CD4-positive, CD25-positive, alpha-beta regulatory T cell (primary cell): Measurements from ENCODE around the gene SUSD5. TPM values are rescaled to one million over a fixed set of nuclear protein-coding genes. Genes with fewer than 3 reads are reported as not detected.

ENCODE experiments used
- ATAC-seq, 2 donors: fragments of 150-1000 bp; cut with Tn5 transposase; one replicate each; pipeline ENCODE4 v1.10.0; 2021; ENCODE audit warnings: low read depth in 2 of 2, moderate number of reproducible peaks in 2 of 2, moderate library complexity in 1 of 2
- DNase-seq, 3 donors: peaks; one replicate each; pipeline versions ENCODE4 v3.0.0 to v3.0.0-alpha.2; 2012 to 2022; ENCODE audit warnings: mixed read lengths in 1 of 3
- H3K27ac ChIP-seq: one replicate; pipeline ENCODE4 v1.7.0; 2013; ENCODE audit warnings: mild to moderate bottlenecking, low read length; ENCODE audit not compliant: insufficient read depth, poor library complexity, severe bottlenecking
- H3K27me3 ChIP-seq: one replicate; pipeline ENCODE4 v1.7.0; 2013; ENCODE audit warnings: low read length; ENCODE audit not compliant: control insufficient read depth, insufficient read depth
- H3K36me3 ChIP-seq: one replicate; pipeline ENCODE4 v1.7.0; 2013; ENCODE audit warnings: mild to moderate bottlenecking, low read length, moderate library complexity; ENCODE audit not compliant: control insufficient read depth, insufficient read depth
- H3K4me1 ChIP-seq: 2 replicates; pipeline ENCODE4 v1.7.0; 2013; ENCODE audit warnings: mild to moderate bottlenecking, low read length; ENCODE audit not compliant: insufficient read depth, control insufficient read depth, poor library complexity, severe bottlenecking
- H3K4me3 ChIP-seq: one replicate; pipeline ENCODE4 v1.7.0; 2013; ENCODE audit warnings: low read depth, mild to moderate bottlenecking, low read length, moderate library complexity
- H3K9me3 ChIP-seq, 2 experiments: 1 replicate in 1 of 2; 2 replicates in 1 of 2; pipeline ENCODE4 v1.7.0; 2013; ENCODE audit warnings: low read length in 2 of 2, mild to moderate bottlenecking in 1 of 2, moderate library complexity in 1 of 2; ENCODE audit not compliant: control insufficient read depth in 2 of 2
- H3K27ac Mint-ChIP-seq, 3 donors: one replicate each; pipeline ENCODE4 v1.8.0; 2020 to 2022; ENCODE audit warnings: mild to moderate bottlenecking in 3 of 3, mixed read lengths in 3 of 3, moderate library complexity in 2 of 3
- H3K27me3 Mint-ChIP-seq: one replicate; pipeline ENCODE4 v1.8.0; 2022; ENCODE audit warnings: mild to moderate bottlenecking, mixed read lengths
- H3K36me3 Mint-ChIP-seq: one replicate; pipeline ENCODE4 v1.8.0; 2020; ENCODE audit warnings: mixed read lengths
- H3K4me1 Mint-ChIP-seq, 4 donors: one replicate each; pipeline ENCODE4 v1.8.0; 2020 to 2022; ENCODE audit warnings: mixed read lengths in 4 of 4, mild to moderate bottlenecking in 1 of 4
- H3K4me3 Mint-ChIP-seq, 4 donors: one replicate each; pipeline ENCODE4 v1.8.0; 2020 to 2022; ENCODE audit warnings: mild to moderate bottlenecking in 4 of 4, mixed read lengths in 4 of 4, moderate library complexity in 3 of 4
- H3K9me3 Mint-ChIP-seq, 7 donors: one replicate each; pipeline ENCODE4 v1.8.0; 2020 to 2022; ENCODE audit warnings: mixed read lengths in 7 of 7, mild to moderate bottlenecking in 3 of 7, moderate library complexity in 2 of 7
- polyA plus RNA-seq, 4 donors: library from polyadenylated mRNA; unstranded; fragments of 300-500 nt; fragmentation: Illumina TruSeq; gene quantifications; one replicate each; pipeline ENCODE4 v1.2.3, GENCODE V29; 2021
- total RNA-seq: library from RNA; stranded (reverse); gene quantifications from one replicate; pipeline ENCODE4 v1.2.3, GENCODE V29; 2022

Gene SUSD5
- total and polyA plus RNA-seq, 5 donors from 2014 or later: 0.22 to 0.28 (median 0.25) TPM; not detected in 2

DNA sequence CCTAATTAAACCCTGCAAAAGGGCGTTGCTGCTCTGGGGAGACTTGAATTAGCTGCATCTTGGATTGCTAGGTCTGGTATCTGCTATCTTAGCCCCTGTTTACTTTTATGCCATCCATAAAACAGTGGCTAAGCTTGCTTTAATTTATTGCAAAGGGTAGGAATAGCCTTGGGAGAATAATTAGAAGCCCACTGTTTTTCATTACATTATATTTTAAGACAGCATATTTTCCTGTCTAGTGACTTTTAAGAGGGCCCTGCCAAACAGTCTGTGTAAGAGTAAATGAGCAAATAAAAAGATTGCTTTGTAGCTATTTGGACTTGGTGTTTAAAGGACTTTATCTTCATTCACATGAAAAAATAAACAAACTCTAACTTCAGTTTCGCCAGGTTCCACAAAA is 17.4 kb upstream of the SUSD5 start:
- ATAC-seq (no peak), DNase-seq (no peak)
- no peak overlapping the region for H3K4me3 Mint-ChIP-seq
- Histone ChIP-seq H3K27me3 (peaks cover 16% of the 10 kb centered on the region), H3K27ac (no peak overlapping the region), H3K4me3 (no peak overlapping the region), H3K9me3 (no peaks in the 10 kb centered on the region), H3K36me3 (no peaks in the 10 kb centered on the region), H3K4me1 (no peaks in the 10 kb centered on the region)
- H3K27ac Mint-ChIP-seq: no peak overlapping the region
- no peaks in the 10 kb centered on the region for H3K4me1 Mint-ChIP-seq
- peaks cover 50% of the 10 kb centered on the region for H3K27me3 Mint-ChIP-seq
- H3K9me3 Mint-ChIP-seq: peaks cover 0 to 4% (median 1%) of the 10 kb centered on the region in 7 donors
- no peaks in the 10 kb centered on the region for H3K36me3 Mint-ChIP-seq

DNA sequence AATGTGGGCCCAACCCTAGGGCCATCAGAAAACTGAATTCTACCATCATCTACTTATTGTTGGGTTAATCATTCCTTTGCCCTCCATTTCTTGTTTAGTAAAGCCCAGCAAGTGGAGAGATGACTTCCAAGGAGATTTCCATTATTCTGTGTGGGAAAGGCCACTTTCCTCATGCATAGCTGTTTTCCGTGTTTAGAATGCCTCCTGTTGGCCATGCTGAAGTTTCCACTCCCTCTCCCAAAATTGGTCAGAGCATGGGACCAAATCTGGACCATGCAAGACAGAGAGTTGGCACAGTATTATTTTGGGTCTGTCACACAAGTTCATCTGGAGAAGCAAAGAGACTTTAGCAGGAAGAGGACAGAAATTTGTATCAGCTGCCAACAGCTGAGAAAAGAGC is 15.3 kb upstream of the SUSD5 start:
- ATAC-seq (no peak), DNase-seq (no peak)
- H3K27me3 Mint-ChIP-seq: peaks cover 52% of the 10 kb centered on the region
- no peak overlapping the region for H3K27ac Mint-ChIP-seq
- peaks cover 4% of the 10 kb centered on the region for H3K27me3 ChIP-seq
- no peaks in the 10 kb centered on the region for H3K9me3 ChIP-seq
- H3K4me1 Mint-ChIP-seq: no peaks in the 10 kb centered on the region
- H3K4me1 ChIP-seq: no peaks in the 10 kb centered on the region
- no peak overlapping the region for H3K4me3 ChIP-seq
- H3K36me3 ChIP-seq: no peaks in the 10 kb centered on the region
- H3K9me3 Mint-ChIP-seq: peaks cover 0 to 2% (median 0%) of the 10 kb centered on the region in 7 donors
- no peak overlapping the region for H3K4me3 Mint-ChIP-seq
- H3K27ac ChIP-seq: no peak overlapping the region
- no peaks in the 10 kb centered on the region for H3K36me3 Mint-ChIP-seq

DNA sequence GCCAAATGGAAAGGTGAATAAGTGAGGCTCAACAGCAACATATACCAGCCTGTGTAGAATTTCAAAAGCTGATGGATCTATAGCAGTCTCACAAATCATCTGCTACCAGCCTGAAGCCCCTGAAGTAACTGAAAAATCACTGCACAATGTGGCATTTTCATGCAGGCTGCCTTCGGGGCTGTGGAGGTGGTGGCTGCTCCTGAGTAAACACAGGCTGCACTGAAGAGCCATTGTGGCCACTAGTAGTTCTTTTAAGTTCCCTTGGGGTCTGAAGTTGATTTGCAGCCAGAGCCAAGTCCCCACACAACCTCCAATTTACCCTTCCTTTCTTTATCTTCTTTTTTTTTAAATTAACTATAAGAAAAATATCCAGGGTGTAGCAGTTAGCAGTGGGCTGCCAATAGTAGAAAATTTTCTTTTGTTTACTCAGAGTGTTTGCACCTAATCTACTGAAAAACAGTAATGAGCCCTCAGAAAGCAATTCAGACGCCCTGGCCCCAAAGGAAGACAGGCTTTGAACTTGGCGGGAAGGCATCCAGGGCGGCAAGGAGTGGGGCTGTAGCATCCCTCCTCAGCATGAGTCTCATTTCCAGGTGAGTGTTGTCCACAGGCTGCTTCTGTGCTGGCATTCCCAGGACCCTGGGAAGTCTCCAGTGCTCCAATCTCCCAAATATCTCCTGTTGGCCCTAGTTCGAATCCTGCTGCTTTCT is 13.3 kb upstream of the SUSD5 start:
- Mint-ChIP-seq H3K27ac (no peak overlapping the region), H3K4me1 (no peaks in the 10 kb centered on the region), H3K4me3 (no peak overlapping the region), H3K9me3 (peaks cover 0 to 4% (median 0%) of the 10 kb centered on the region in 7 donors), H3K36me3 (no peaks in the 10 kb centered on the region), H3K27me3 (peaks cover 40% of the 10 kb centered on the region)
- no peak overlapping the region for H3K4me3 ChIP-seq
- H3K27me3 ChIP-seq: peaks cover 10% of the 10 kb centered on the region
- H3K36me3 ChIP-seq: no peaks in the 10 kb centered on the region
- no peaks in the 10 kb centered on the region for H3K4me1 ChIP-seq
- DNase-seq (no peak), ATAC-seq (no peak)
- H3K27ac ChIP-seq: no peak overlapping the region
- H3K9me3 ChIP-seq: no peaks in the 10 kb centered on the region

DNA sequence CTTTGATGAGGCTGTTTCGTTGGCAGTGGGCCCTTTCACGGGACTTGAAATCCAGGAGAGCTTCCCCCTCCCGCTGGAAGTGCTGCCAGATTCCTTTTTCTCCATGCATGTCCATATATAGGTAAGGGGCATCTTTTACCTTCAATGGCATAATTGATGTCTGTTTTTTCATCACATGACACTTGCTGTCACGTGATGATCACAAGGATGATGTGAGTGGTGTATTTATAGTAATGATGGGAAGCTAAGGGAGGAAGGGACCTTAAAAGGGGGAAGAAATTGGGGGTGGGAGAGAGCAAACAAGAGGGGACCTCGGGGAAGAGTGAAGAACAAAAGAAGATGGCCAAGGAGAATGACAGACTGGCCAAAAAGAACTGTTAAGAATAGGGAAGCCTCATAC is 11.3 kb upstream of the SUSD5 start:
- Histone ChIP-seq H3K27me3 (peaks cover 14% of the 10 kb centered on the region), H3K4me1 (no peaks in the 10 kb centered on the region), H3K27ac (no peak overlapping the region), H3K9me3 (no peaks in the 10 kb centered on the region), H3K36me3 (no peaks in the 10 kb centered on the region), H3K4me3 (no peak overlapping the region)
- ATAC-seq (no peak), DNase-seq (no peak)
- H3K4me1 Mint-ChIP-seq: no peaks in the 10 kb centered on the region
- H3K27ac Mint-ChIP-seq: no peak overlapping the region
- H3K27me3 Mint-ChIP-seq: peaks cover 29% of the 10 kb centered on the region
- H3K4me3 Mint-ChIP-seq: no peak overlapping the region
- peaks cover 0 to 4% (median 0%) of the 10 kb centered on the region in 7 donors for H3K9me3 Mint-ChIP-seq
- H3K36me3 Mint-ChIP-seq: no peaks in the 10 kb centered on the region

DNA sequence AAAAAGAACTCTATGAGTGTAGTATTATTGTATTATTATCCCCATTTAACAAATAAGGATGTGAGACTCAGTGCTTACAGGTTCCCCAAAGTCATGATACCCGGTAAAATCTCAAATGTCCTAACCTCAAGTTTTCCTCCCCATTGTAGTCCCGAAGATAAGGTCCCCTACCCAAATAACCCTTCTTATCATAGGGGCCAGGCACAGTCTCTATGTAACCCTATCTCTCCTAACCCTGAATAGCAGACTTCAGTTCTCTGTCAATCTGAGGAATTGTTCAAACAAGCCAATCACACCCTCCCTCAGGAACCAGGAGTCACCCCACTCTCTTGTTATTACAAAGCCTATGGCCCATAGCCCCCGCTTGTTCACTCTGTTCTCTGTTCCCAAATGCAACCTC is 10.5 kb upstream of the SUSD5 start:
- Mint-ChIP-seq H3K27me3 (peaks cover 32% of the 10 kb centered on the region), H3K9me3 (peaks cover 0 to 4% (median 0%) of the 10 kb centered on the region in 7 donors), H3K27ac (no peak overlapping the region), H3K4me3 (no peak overlapping the region), H3K4me1 (no peaks in the 10 kb centered on the region), H3K36me3 (no peaks in the 10 kb centered on the region)
- H3K36me3 ChIP-seq: no peaks in the 10 kb centered on the region
- H3K27me3 ChIP-seq: peaks cover 14% of the 10 kb centered on the region
- no peak for ATAC-seq
- DNase-seq: no peak
- no peak overlapping the region for H3K4me3 ChIP-seq
- no peaks in the 10 kb centered on the region for H3K9me3 ChIP-seq
- H3K4me1 ChIP-seq: no peaks in the 10 kb centered on the region
- no peak overlapping the region for H3K27ac ChIP-seq

DNA sequence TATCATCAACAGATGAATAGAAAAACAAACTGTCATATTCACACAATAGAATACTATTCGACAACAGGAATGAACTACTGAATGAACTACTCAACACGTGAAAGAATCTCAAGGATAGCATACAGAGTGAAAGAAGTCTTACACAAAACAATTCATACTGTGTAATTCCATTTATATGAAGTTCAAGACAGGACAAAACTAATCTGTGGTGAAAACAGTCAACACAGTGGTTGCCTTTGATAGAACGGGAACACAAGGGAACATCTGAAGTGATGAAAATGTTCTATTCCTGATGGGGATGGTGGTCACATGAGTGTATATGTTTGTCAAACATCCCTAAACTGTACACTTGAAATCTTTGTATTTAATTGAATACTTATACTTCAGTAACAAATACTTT is 2.6 kb upstream of the SUSD5 start:
- H3K27me3 ChIP-seq: peaks cover 25% of the 10 kb centered on the region
- Mint-ChIP-seq H3K27me3 (peaks cover 64% of the 10 kb centered on the region), H3K4me3 (no peak overlapping the region), H3K36me3 (no peaks in the 10 kb centered on the region), H3K4me1 (peaks cover 0 to 9% (median 2%) of the 10 kb centered on the region in 4 donors), H3K9me3 (peaks cover 0 to 1% (median 0%) of the 10 kb centered on the region in 7 donors), H3K27ac (no peak overlapping the region)
- H3K4me3 ChIP-seq: no peak overlapping the region
- H3K27ac ChIP-seq: no peak overlapping the region
- no peak for DNase-seq
- no peaks in the 10 kb centered on the region for H3K36me3 ChIP-seq
- no peaks in the 10 kb centered on the region for H3K9me3 ChIP-seq
- no peaks in the 10 kb centered on the region for H3K4me1 ChIP-seq
- no peak for ATAC-seq

DNA sequence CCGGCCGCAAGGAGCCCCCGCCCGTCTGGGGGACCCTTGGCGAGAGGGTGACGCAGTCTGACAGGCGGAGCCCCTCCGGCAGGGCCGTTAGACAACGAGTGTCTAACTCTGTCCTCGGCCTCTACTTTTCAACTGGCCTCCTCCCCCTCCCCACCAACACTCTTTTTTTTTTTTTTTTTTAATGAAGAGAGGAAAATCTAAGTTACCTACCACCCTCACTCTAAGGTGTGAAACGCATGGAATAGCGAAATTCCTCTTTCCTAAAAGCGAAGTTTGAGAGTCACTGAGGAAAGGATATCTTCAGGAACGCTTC is 521 bp upstream of the SUSD5 start:
- H3K4me1 Mint-ChIP-seq: peaks cover 0 to 9% (median 2%) of the 10 kb centered on the region in 4 donors
- H3K27ac Mint-ChIP-seq: no peak overlapping the region
- no peak for ATAC-seq
- no peaks in the 10 kb centered on the region for H3K36me3 Mint-ChIP-seq
- H3K9me3 Mint-ChIP-seq: peaks cover 0 to 6% (median 0%) of the 10 kb centered on the region in 7 donors
- Histone ChIP-seq H3K9me3 (no peaks in the 10 kb centered on the region), H3K27ac (no peak overlapping the region), H3K4me1 (no peaks in the 10 kb centered on the region), H3K27me3 (peaks cover 34% of the 10 kb centered on the region), H3K4me3 (no peak overlapping the region), H3K36me3 (no peaks in the 10 kb centered on the region)
- peaks cover 69% of the 10 kb centered on the region for H3K27me3 Mint-ChIP-seq
- no peak for DNase-seq
- H3K4me3 Mint-ChIP-seq: no peak overlapping the region

DNA sequence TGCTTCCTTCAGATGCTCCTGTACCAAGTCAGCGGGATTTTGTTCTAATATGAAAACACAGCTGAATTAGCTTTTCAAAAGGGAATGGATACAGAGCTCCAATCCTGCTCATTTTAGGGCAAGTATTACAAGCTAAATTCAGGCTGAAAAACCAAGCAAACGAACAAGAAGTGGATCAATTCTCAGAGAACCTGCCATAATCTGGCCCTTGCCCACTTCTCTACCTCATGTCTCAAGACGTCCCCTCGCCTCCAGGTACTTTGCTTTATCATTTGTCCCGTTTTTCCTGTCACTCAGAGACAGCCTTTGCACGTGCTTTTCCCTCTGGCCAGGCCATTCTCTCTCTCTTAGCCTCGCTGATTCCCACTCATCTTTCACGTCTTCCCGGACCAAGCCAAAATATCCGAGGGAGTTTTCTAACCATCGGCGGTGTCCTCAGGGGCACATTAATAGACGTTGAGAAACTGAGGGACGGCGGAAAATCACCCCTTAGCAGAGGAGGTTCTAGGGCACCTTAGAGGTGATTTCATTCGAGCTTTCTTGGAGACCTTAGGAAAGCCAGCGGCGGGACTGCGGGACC is 654 bp downstream of the SUSD5 start:
- no peaks in the 10 kb centered on the region for H3K36me3 ChIP-seq
- DNase-seq (no peak), ATAC-seq (no peak)
- H3K27me3 ChIP-seq: peaks cover 34% of the 10 kb centered on the region
- H3K36me3 Mint-ChIP-seq: no peaks in the 10 kb centered on the region
- no peak overlapping the region for H3K27ac Mint-ChIP-seq
- H3K4me3 Mint-ChIP-seq: peak overlapping the region in 1 of 4 donors; percentile 44
- H3K9me3 Mint-ChIP-seq: peaks cover 0 to 6% (median 0%) of the 10 kb centered on the region in 7 donors
- no peak overlapping the region for H3K4me3 ChIP-seq
- peaks cover 0 to 9% (median 2%) of the 10 kb centered on the region in 4 donors for H3K4me1 Mint-ChIP-seq
- H3K27ac ChIP-seq: no peak overlapping the region
- no peaks in the 10 kb centered on the region for H3K4me1 ChIP-seq
- peaks cover 70% of the 10 kb centered on the region for H3K27me3 Mint-ChIP-seq
- no peaks in the 10 kb centered on the region for H3K9me3 ChIP-seq
